Trophoblast cell (in vitro differentiated cells and primary cell): ENCODE data around the gene CACNA1D.

Experiments used
- DNase-seq, 2 donors: peaks; one replicate each; pipeline ENCODE4 v3.0.0-alpha.2; 2016
- H2AFZ ChIP-seq: 2 replicates; pipeline ENCODE4 v1.6.1; 2013; ENCODE audit warnings: low read length, moderate library complexity, mild to moderate bottlenecking; ENCODE audit not compliant: insufficient read depth, poor library complexity
- H2AK5ac ChIP-seq: 2 replicates; pipeline ENCODE4 v1.6.1; 2013; ENCODE audit warnings: mild to moderate bottlenecking, low read length
- H2BK120ac ChIP-seq: 2 replicates; pipeline ENCODE4 v1.6.1; 2013; ENCODE audit warnings: low read length, mild to moderate bottlenecking, moderate library complexity; ENCODE audit not compliant: insufficient read depth, poor library complexity
- H2BK12ac ChIP-seq: 2 replicates; pipeline ENCODE4 v1.6.1; 2013; ENCODE audit warnings: mild to moderate bottlenecking, low read length, moderate library complexity
- H2BK5ac ChIP-seq: 2 replicates; pipeline ENCODE4 v1.6.1; 2013; ENCODE audit warnings: low read length, low read depth, moderate library complexity, mild to moderate bottlenecking; ENCODE audit not compliant: poor library complexity
- H3K14ac ChIP-seq: 2 replicates; pipeline ENCODE4 v1.6.1; 2013; ENCODE audit warnings: mild to moderate bottlenecking, low read length
- H3K18ac ChIP-seq: 2 replicates; pipeline ENCODE4 v1.6.1; 2013; ENCODE audit warnings: mild to moderate bottlenecking, low read length
- H3K23ac ChIP-seq: 2 replicates; pipeline ENCODE4 v1.6.1; 2013; ENCODE audit warnings: low read length
- H3K27ac ChIP-seq: 2 replicates; pipeline ENCODE4 v1.5.1; 2013; ENCODE audit warnings: low read depth, mild to moderate bottlenecking, inconsistent platforms, low read length, moderate library complexity
- H3K27me3 ChIP-seq: 2 replicates; pipeline ENCODE4 v1.6.1; 2013; ENCODE audit warnings: inconsistent platforms, mild to moderate bottlenecking, low read length, moderate library complexity; ENCODE audit not compliant: insufficient read depth
- H3K36me3 ChIP-seq, 2 experiments: 1 replicate in 1 of 2; 2 replicates in 1 of 2; pipeline ENCODE4 v1.6.1; 2013; ENCODE audit warnings: low read length in 2 of 2, mild to moderate bottlenecking in 2 of 2, moderate library complexity in 1 of 2; ENCODE audit not compliant: insufficient read depth in 2 of 2, control insufficient read depth in 1 of 2
- H3K4ac ChIP-seq: 2 replicates; pipeline ENCODE4 v1.6.1; 2013; ENCODE audit warnings: low read depth, mild to moderate bottlenecking, low read length, moderate library complexity
- H3K4me1 ChIP-seq, 2 experiments: 1 replicate in 1 of 2; 2 replicates in 1 of 2; pipeline ENCODE4 v1.6.1; 2013; ENCODE audit warnings: low read length in 2 of 2, mild to moderate bottlenecking in 2 of 2, moderate library complexity in 1 of 2; ENCODE audit not compliant: insufficient read depth in 2 of 2, control insufficient read depth in 1 of 2
- H3K4me2 ChIP-seq: 2 replicates; pipeline ENCODE4 v1.6.1; 2013; ENCODE audit warnings: inconsistent platforms, mild to moderate bottlenecking, low read length, moderate library complexity
- H3K4me3 ChIP-seq: 2 replicates; pipeline ENCODE4 v1.5.1; 2013; ENCODE audit warnings: mild to moderate bottlenecking, low read depth, low read length, inconsistent platforms
- H3K79me1 ChIP-seq: one replicate; pipeline ENCODE4 v1.6.1; 2013; ENCODE audit warnings: low read length
- H3K79me2 ChIP-seq: 2 replicates; pipeline ENCODE4 v1.6.1; 2013; ENCODE audit warnings: low read length, mild to moderate bottlenecking; ENCODE audit not compliant: control insufficient read depth, insufficient read depth, poor library complexity
- H3K9ac ChIP-seq: 2 replicates; pipeline ENCODE4 v1.6.1; 2013; ENCODE audit warnings: mild to moderate bottlenecking, low read length
- H3K9me3 ChIP-seq: 2 replicates; pipeline ENCODE4 v1.6.1; 2013; ENCODE audit warnings: low read depth, mild to moderate bottlenecking, control low read depth, inconsistent platforms, low read length; ENCODE audit not compliant: insufficient read depth
- H4K12ac ChIP-seq: 2 replicates; pipeline ENCODE4 v1.6.1; 2013; ENCODE audit warnings: low read depth, mild to moderate bottlenecking, low read length, moderate library complexity
- H4K8ac ChIP-seq: 2 replicates; pipeline ENCODE4 v1.6.1; 2013; ENCODE audit warnings: low read depth, mild to moderate bottlenecking, low read length, moderate library complexity
- H4K91ac ChIP-seq: one replicate; pipeline ENCODE4 v1.6.1; 2013; ENCODE audit warnings: low read depth, mild to moderate bottlenecking, low read length, moderate library complexity
- WGBS: extraction: QIAGEN DNeasy Blood & Tissue Kit; methylation state at CpG from one replicate; pipeline ENCODE4 v1.1.7; 2013; ENCODE audit warnings: missing lambda C conversion rate; ENCODE audit not compliant: insufficient read length, insufficient coverage; ENCODE audit errors: extremely low coverage; 5-methylcytosine and 5-hydroxymethylcytosine counted together

Gene CACNA1D

GRCh38 chr3:53680028-53680427 lies 185.6 kb downstream of the CACNA1D start:
- Histone ChIP-seq H2BK120ac (no peak overlapping the region), H3K9ac (no peak overlapping the region), H3K4ac (no peak overlapping the region), H3K36me3 (no peaks in the 10 kb centered on the region), H3K27ac (no peak overlapping the region), H3K4me1 (no peaks in the 10 kb centered on the region), H4K8ac (no peak overlapping the region), H3K9me3 (no peaks in the 10 kb centered on the region), H2BK12ac (no peak overlapping the region), H3K79me2 (no peaks in the 10 kb centered on the region), H3K4me3 (no peak overlapping the region), H3K14ac (no peak overlapping the region), H3K79me1 (no peaks in the 10 kb centered on the region), H2AK5ac (no peak overlapping the region), H2BK5ac (no peak overlapping the region), H3K4me2 (no peak overlapping the region), H3K27me3 (no peaks in the 10 kb centered on the region), H3K23ac (no peak overlapping the region), H4K91ac (no peak overlapping the region), H3K18ac (no peak overlapping the region), H4K12ac (no peak overlapping the region), H2AFZ (no peak overlapping the region)
- no CpG with 5 or more reads among the region's 6 CpGs for WGBS
- DNase-seq = no peak

DNA sequence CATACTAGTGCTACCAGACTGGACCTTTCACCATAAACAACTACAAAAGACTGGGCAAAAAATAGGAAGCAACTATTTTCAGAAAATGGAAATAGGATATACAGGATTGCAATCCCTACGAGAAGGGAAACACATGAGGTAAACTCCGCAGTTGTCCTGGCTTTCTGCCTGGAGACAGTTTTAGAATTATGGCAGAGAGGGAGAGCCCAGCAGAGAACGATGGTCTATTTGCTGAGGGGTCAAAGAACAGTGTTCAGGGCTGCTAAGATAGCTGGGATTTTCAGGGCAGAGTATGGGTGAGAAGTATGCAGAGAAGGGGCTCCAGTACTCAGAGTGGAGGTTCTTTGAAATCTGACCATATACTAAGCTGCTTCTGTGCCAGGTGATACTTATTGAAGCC lies 188.4 kb downstream of the CACNA1D start:
- no peaks in the 10 kb centered on the region for H3K9me3 ChIP-seq
- no peak overlapping the region for H3K4ac ChIP-seq

GRCh38 chr3:53688066-53688465 lies 193.7 kb downstream of the CACNA1D start:
- H3K27me3 ChIP-seq = no peaks in the 10 kb centered on the region
- H4K12ac ChIP-seq = no peak overlapping the region
- no peak overlapping the region for H3K23ac ChIP-seq
- no peak overlapping the region for H3K27ac ChIP-seq
- peak overlapping the region; percentile 37 for H2BK12ac ChIP-seq
- peaks cover 5% of the 10 kb centered on the region for H3K79me1 ChIP-seq
- no peak overlapping the region for H3K4ac ChIP-seq
- peaks cover 2% of the 10 kb centered on the region for H3K79me2 ChIP-seq
- H2BK5ac ChIP-seq = no peak overlapping the region
- no peak overlapping the region for H2AK5ac ChIP-seq
- no peak overlapping the region for H3K18ac ChIP-seq
- H3K9ac ChIP-seq = no peak overlapping the region
- H4K91ac ChIP-seq = no peak overlapping the region
- peaks cover 7 to 11% of the 10 kb centered on the region in 2 experiments for H3K4me1 ChIP-seq
- no peak overlapping the region for H2BK120ac ChIP-seq
- no peak overlapping the region for H3K14ac ChIP-seq
- no peak for DNase-seq
- no peak overlapping the region for H4K8ac ChIP-seq
- no CpG with 5 or more reads among the region's 6 CpGs for WGBS
- H3K4me3 ChIP-seq = no peak overlapping the region
- no peak overlapping the region for H3K4me2 ChIP-seq
- H2AFZ ChIP-seq = no peak overlapping the region
- H3K9me3 ChIP-seq = no peaks in the 10 kb centered on the region
- H3K36me3 ChIP-seq = no peaks in the 10 kb centered on the region

More for the DNA sequence above, 188.4 kb downstream of the CACNA1D start:
- no peak overlapping the region for H2BK5ac ChIP-seq
- no peak overlapping the region for H2BK12ac ChIP-seq
- WGBS = no CpG with 5 or more reads among the region's 3 CpGs
- no peaks in the 10 kb centered on the region for H3K27me3 ChIP-seq
- H3K79me2 ChIP-seq = no peaks in the 10 kb centered on the region
- no peaks in the 10 kb centered on the region for H3K79me1 ChIP-seq
- H3K9ac ChIP-seq = no peak overlapping the region
- peak overlapping the region; percentile 62 for H3K23ac ChIP-seq
- H3K36me3 ChIP-seq = no peaks in the 10 kb centered on the region
- no peak overlapping the region for H2BK120ac ChIP-seq
- H3K4me3 ChIP-seq = no peak overlapping the region
- no peak overlapping the region for H4K91ac ChIP-seq
- H3K14ac ChIP-seq = no peak overlapping the region
- no peak overlapping the region for H4K8ac ChIP-seq
- no peak overlapping the region for H2AK5ac ChIP-seq
- DNase-seq = no peak
- H3K18ac ChIP-seq = no peak overlapping the region
- H2AFZ ChIP-seq = no peak overlapping the region
- H3K4me2 ChIP-seq = no peak overlapping the region
- no peaks in the 10 kb centered on the region for H3K4me1 ChIP-seq
- no peak overlapping the region for H3K27ac ChIP-seq
- no peak overlapping the region for H4K12ac ChIP-seq

GRCh38 chr3:53688989-53689388 lies 194.6 kb downstream of the CACNA1D start:
- Histone ChIP-seq H2BK12ac (no peak overlapping the region), H2BK120ac (no peak overlapping the region), H2BK5ac (no peak overlapping the region), H3K9ac (no peak overlapping the region), H3K4me1 (peaks cover 7 to 11% of the 10 kb centered on the region in 2 experiments), H3K23ac (no peak overlapping the region), H3K4ac (no peak overlapping the region), H2AFZ (no peak overlapping the region), H3K18ac (no peak overlapping the region), H3K36me3 (no peaks in the 10 kb centered on the region), H4K12ac (no peak overlapping the region), H3K27ac (peak overlapping the region; percentile 7), H3K79me1 (peaks cover 5% of the 10 kb centered on the region), H3K14ac (peak overlapping the region; percentile 1), H3K4me3 (no peak overlapping the region), H2AK5ac (no peak overlapping the region), H4K8ac (no peak overlapping the region), H3K27me3 (no peaks in the 10 kb centered on the region), H3K9me3 (peaks cover 1% of the 10 kb centered on the region), H3K79me2 (peaks cover 2% of the 10 kb centered on the region), H3K4me2 (peak overlapping the region; percentile 23), H4K91ac (no peak overlapping the region)
- WGBS = no CpG with 5 or more reads among the region's 5 CpGs
- no peak for DNase-seq
